Upper lobe of left lung (tissue), 6 donors: ENCODE measurements around the gene ZNF625. TPM values are rescaled to one million over a fixed set of nuclear protein-coding genes. Genes with fewer than 3 reads are reported as not detected.
A peak's percentile ranks its signal among the peaks of the same experiment; 100 is the strongest.

Experiments used
- ATAC-seq, 2 donors: fragments of 200-7000 bp; cut with Tn5 transposase; one replicate each; pipeline ENCODE4 v1.9.1; 2022; ENCODE audit warnings: mild to moderate bottlenecking in 2 of 2, moderate library complexity in 2 of 2; ENCODE audit not compliant: low FRiP score in 2 of 2
- DNase-seq, 2 donors: peaks; one replicate each; pipeline ENCODE4 v3.0.0-alpha.2; 2019 to 2020
- H3K27ac ChIP-seq, 4 donors: fragments of 200-600 bp; sonication (generic); one replicate each; pipeline ENCODE4 v1.5.1; 2016 to 2019
- H3K27me3 ChIP-seq, 4 donors: fragments of 200-600 bp; sonication (generic); one replicate each; pipeline ENCODE4 v1.5.1; 2017 to 2019
- H3K36me3 ChIP-seq, 4 donors: fragments of 200-600 bp; sonication (generic); one replicate each; pipeline ENCODE4 v1.5.1; 2016 to 2019
- H3K4me1 ChIP-seq, 4 donors: fragments of 200-600 bp; sonication (generic); one replicate each; pipeline ENCODE4 v1.5.1; 2018 to 2019
- H3K4me3 ChIP-seq, 4 donors: fragments of 200-600 bp; sonication (generic); one replicate each; pipeline ENCODE4 v1.5.1; 2017 to 2019; ENCODE audit warnings: mild to moderate bottlenecking in 2 of 4, moderate library complexity in 1 of 4
- H3K9me3 ChIP-seq, 4 donors: fragments of 200-600 bp; sonication (generic); one replicate each; pipeline ENCODE4 v1.5.1; 2018 to 2019
- CTCF ChIP-seq, 6 experiments: fragments of 450-650 bp in 4 of 6; fragments of 200-600 bp in 2 of 6; sonication (generic) in 2 of 6; IDR thresholded peaks; one replicate each; pipeline ENCODE4 v1.5.1; 2016 to 2019; ENCODE audit warnings: antibody characterized with exemption in 6 of 6
- EP300 ChIP-seq, 4 donors: sonication (generic); formaldehyde crosslinking; IDR thresholded peaks; one replicate each; pipeline ENCODE4 v1.5.1; 2017; ENCODE audit warnings: antibody characterized with exemption in 4 of 4, control low read depth in 2 of 4
- POLR2A ChIP-seq, 4 donors: fragments of 450-650 bp; IDR thresholded peaks; one replicate each; pipeline ENCODE4 v1.5.1; 2016 to 2017; ENCODE audit warnings: antibody characterized with exemption in 4 of 4, mild to moderate bottlenecking in 2 of 4
- POLR2AphosphoS5 ChIP-seq, 2 donors: sonication (generic); formaldehyde crosslinking; IDR thresholded peaks; one replicate each; pipeline ENCODE4 v1.5.1; 2017; ENCODE audit warnings: antibody characterized with exemption in 2 of 2
- WGBS, 2 donors: methylation state at CpG; one replicate each; pipeline ENCODE4 v1.1.5; 2017 to 2018; 5-methylcytosine and 5-hydroxymethylcytosine counted together
- total RNA-seq, 6 donors: library from RNA; depleted of rRNA in 4 of 6; stranded (reverse); fragments of >200 nt in 4 of 6; gene quantifications; one replicate each; pipeline versions ENCODE4 v1.1.0 to v1.2.1, GENCODE V29; 2016 to 2021
- donor health status: DM: no; HTN: no; CAD: no; lungs with moderate emphysema.
- donor health status: DM: no; HTN: yes; CAD: no; lungs with severe emphysema.

ZNF625 gene
- total RNA-seq, 6 donors from 2014 or later, result 3.0 to 9.8 (median 5.0) TPM

- H3K36me3 ChIP-seq, result peaks cover 0 to 3% (median 0%) of the 10 kb centered on the region in 4 donors
- WGBS, 2 donors, result 91 to 96% methylated on average over 22 to 25 of the region's 25 CpGs
- ATAC-seq (no peak), DNase-seq (peak in 1 of 2 donors; percentile 66)
- TF ChIP-seq POLR2AphosphoS5 (IDR thresholded peaks at IDR 0.05), result no peak
- TF ChIP-seq POLR2A (IDR thresholded peaks at IDR 0.05), result no peak
- no peak for TF ChIP-seq CTCF (IDR thresholded peaks at IDR 0.05)
- TF ChIP-seq EP300 (IDR thresholded peaks at IDR 0.05), result no peak
- no peak overlapping the region for H3K4me3 ChIP-seq
- H3K4me1 ChIP-seq, result peaks cover 19 to 37% (median 26%) of the 10 kb centered on the region in 4 donors
- no peaks in the 10 kb centered on the region for H3K27me3 ChIP-seq
- no peaks in the 10 kb centered on the region for H3K9me3 ChIP-seq
- no peak overlapping the region for H3K27ac ChIP-seq
Observed at GRCh38 chr19:12159773-12160414, 3.4 kb upstream of the ZNF625 start.

GRCh38 chr19:12155324-12155860 lies 1.1 kb downstream of the ZNF625 start:
- H3K4me1 ChIP-seq, result peaks cover 6 to 23% (median 11%) of the 10 kb centered on the region in 4 donors
- 19 to 20% methylated on average over 11 of the region's 11 CpGs for WGBS, 2 donors
- DNase-seq (no peak), ATAC-seq (no peak)
- no peak for TF ChIP-seq POLR2A (IDR thresholded peaks at IDR 0.05)
- TF ChIP-seq EP300 (IDR thresholded peaks at IDR 0.05), result no peak
- no peak for TF ChIP-seq CTCF (IDR thresholded peaks at IDR 0.05)
- no peak for TF ChIP-seq POLR2AphosphoS5 (IDR thresholded peaks at IDR 0.05)
- H3K27ac ChIP-seq, result peak overlapping the region; percentile 67 to 91 (median 88)
- H3K27me3 ChIP-seq, result no peaks in the 10 kb centered on the region
- no peaks in the 10 kb centered on the region for H3K9me3 ChIP-seq
- H3K4me3 ChIP-seq, result peak overlapping the region in 3 of 4 donors; percentile 89 to 96 (median 91)
- peaks cover 0 to 12% (median 1%) of the 10 kb centered on the region in 4 donors for H3K36me3 ChIP-seq

GRCh38 chr19:12145348-12145747 lies 11.2 kb downstream of the ZNF625 start:
- no peaks in the 10 kb centered on the region for H3K27me3 ChIP-seq
- peaks cover 0 to 10% (median 6%) of the 10 kb centered on the region in 4 donors for H3K9me3 ChIP-seq
- DNase-seq, result no peak
- 92 to 95% methylated on average over 8 of the region's 8 CpGs for WGBS, 2 donors
- peaks cover 10 to 11% (median 11%) of the 10 kb centered on the region in 4 donors for H3K4me1 ChIP-seq
- peaks cover 3 to 39% (median 23%) of the 10 kb centered on the region in 4 donors for H3K36me3 ChIP-seq
- no peak overlapping the region for H3K27ac ChIP-seq
- TF ChIP-seq EP300 (IDR thresholded peaks at IDR 0.05) (no peak), CTCF (IDR thresholded peaks at IDR 0.05) (no peak), POLR2A (IDR thresholded peaks at IDR 0.05) (no peak), POLR2AphosphoS5 (IDR thresholded peaks at IDR 0.05) (no peak)
- no peak for ATAC-seq
- H3K4me3 ChIP-seq, result no peak overlapping the region

- peaks cover 0 to 32% (median 16%) of the 10 kb centered on the region in 4 donors for H3K36me3 ChIP-seq
- H3K4me1 ChIP-seq, result peaks cover 16 to 28% (median 24%) of the 10 kb centered on the region in 4 donors
- H3K27ac ChIP-seq, result no peak overlapping the region
- DNase-seq (no peak), ATAC-seq (no peak)
- no peak for TF ChIP-seq POLR2A (IDR thresholded peaks at IDR 0.05)
- TF ChIP-seq EP300 (IDR thresholded peaks at IDR 0.05), result no peak
- no peak for TF ChIP-seq CTCF (IDR thresholded peaks at IDR 0.05)
- no peak for TF ChIP-seq POLR2AphosphoS5 (IDR thresholded peaks at IDR 0.05)
- H3K27me3 ChIP-seq, result no peaks in the 10 kb centered on the region
- 55 to 71% methylated on average over 9 to 10 of the region's 10 CpGs for WGBS, 2 donors
- no peak overlapping the region for H3K4me3 ChIP-seq
- H3K9me3 ChIP-seq, result peaks cover 0 to 10% (median 6%) of the 10 kb centered on the region in 4 donors
Observed at GRCh38 chr19:12141405-12141736, 15.2 kb downstream of the ZNF625 start.
